ENCODE measurements around the gene AJM1. TPM values are rescaled to one million over a fixed set of nuclear protein-coding genes. Genes with fewer than 3 reads are reported as not detected.

AJM1 gene
- total RNA-seq, 1 experiment from 2014 or later: 5.3 TPM

DNA sequence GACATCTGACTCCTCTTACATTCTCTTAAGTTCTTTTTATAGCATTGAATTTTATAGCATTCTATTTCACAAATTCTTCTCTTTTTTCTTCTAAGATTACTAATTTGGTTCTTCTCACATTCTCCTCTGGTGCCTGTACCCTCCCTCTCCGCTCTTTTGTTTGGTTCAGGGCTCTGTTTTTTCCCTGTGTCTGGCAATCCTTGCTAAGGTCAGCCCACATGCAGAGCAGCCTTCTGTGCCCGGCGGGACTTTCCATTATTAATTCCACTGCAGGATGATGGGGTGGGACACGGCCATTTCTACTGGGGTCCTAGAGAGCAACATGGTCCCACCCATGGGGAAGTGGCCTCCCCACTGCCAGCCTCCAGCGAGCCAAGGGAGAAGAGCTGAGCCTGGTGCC lies 34.2 kb downstream of the AJM1 start:
- Histone ChIP-seq H3K4me2 (no peak overlapping the region), H3K4me1 (replicated peaks; ENCODE audit: insufficient read depth) (peaks cover 10% of the 10 kb centered on the region), H4K20me1 (ENCODE audit: insufficient read depth) (no peaks in the 10 kb centered on the region), H3K79me2 (ENCODE audit: low read depth) (no peaks in the 10 kb centered on the region), H3K27me3 (ENCODE audit: insufficient read depth, low read depth) (no peaks in the 10 kb centered on the region), H3K4me3 (no peak overlapping the region), H3F3A (ENCODE audit: insufficient read depth, low read depth) (peaks cover 8% of the 10 kb centered on the region; the same call in 1 of the 2 replicates), H2AFZ (no peak overlapping the region), H3K9me2 (ENCODE audit: insufficient read depth) (no peaks in the 10 kb centered on the region), H3K9me3 (ENCODE audit: insufficient read depth, low read depth) (peaks cover 10% of the 10 kb centered on the region), H3K36me3 (ENCODE audit: low read depth) (no peaks in the 10 kb centered on the region), H3K27ac (no peak overlapping the region)
- intact Hi-C loops (cut with micrococcal nuclease; ENCODE audit: unreplicated experiment): no loop called here
- DNase-seq: no peak
- CTCF ChIA-PET: no interaction called here
- TF ChIP-seq EZH2 (IDR thresholded peaks at IDR 0.05; ENCODE audit: low read depth) (no peak), CTCF (conservative IDR thresholded peaks at IDR 0.05) (no peak)
- POLR2A ChIA-PET (ENCODE audit: unreplicated experiment): interaction anchor here (0.6 kb wide), 1 partner anchor 11 kb away, joined by 7 read pairs; no protein-coding TSS in a partner anchor
- no TSS peak for BruUV-seq (replicated peaks)

DNA sequence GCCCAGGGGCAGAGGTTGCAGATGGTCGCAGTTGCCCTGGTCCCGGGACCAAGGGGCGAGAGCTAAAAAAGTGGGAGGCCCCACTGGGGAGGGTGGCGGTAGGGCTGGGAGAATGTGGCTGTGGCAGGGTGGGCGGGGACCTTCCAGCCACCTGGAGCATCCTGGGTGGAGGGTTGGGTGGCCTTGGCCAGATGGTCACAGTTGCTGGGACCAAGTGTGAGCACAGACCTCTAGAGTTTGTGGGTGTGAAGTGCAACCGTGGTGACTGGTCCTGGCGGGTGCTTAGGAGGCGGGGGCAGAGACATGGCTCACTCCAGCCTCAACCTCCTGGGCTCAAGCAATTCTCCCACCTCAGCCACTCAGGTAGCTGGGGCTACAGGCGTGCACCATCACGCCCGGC lies 38.4 kb downstream of the AJM1 start:
- Histone ChIP-seq H2AFZ (no peak overlapping the region), H3K4me1 (replicated peaks; ENCODE audit: insufficient read depth) (peaks cover 37% of the 10 kb centered on the region), H4K20me1 (ENCODE audit: insufficient read depth) (no peaks in the 10 kb centered on the region), H3K4me3 (no peak overlapping the region), H3K27ac (no peak overlapping the region), H3F3A (ENCODE audit: insufficient read depth, low read depth) (peaks cover 35% of the 10 kb centered on the region), H3K9me3 (ENCODE audit: insufficient read depth, low read depth) (no peaks in the 10 kb centered on the region), H3K36me3 (ENCODE audit: low read depth) (no peaks in the 10 kb centered on the region), H3K9me2 (ENCODE audit: insufficient read depth) (no peaks in the 10 kb centered on the region), H3K79me2 (ENCODE audit: low read depth) (0 out of 2 replicates have a peak, but pooled peaks cover 6% of the 10 kb centered on the region), H3K4me2 (no peak overlapping the region), H3K27me3 (ENCODE audit: insufficient read depth, low read depth) (no peaks in the 10 kb centered on the region)
- intact Hi-C loops (cut with micrococcal nuclease; ENCODE audit: unreplicated experiment): loop anchor here (5.0 kb wide), 1 partner anchor 62 kb away; the partner anchor contains the start of gene FBXW5
- BruUV-seq (replicated peaks): no TSS peak
- ChIA-PET CTCF (interaction anchor here (0.7 kb wide), 2 partner anchors 52 to 93 kb away, joined by 4 to 9 read pairs; no protein-coding TSS in a partner anchor), POLR2A (ENCODE audit: unreplicated experiment) (no interaction called here)
- TF ChIP-seq CTCF (conservative IDR thresholded peaks at IDR 0.05): no peak
- no peak for TF ChIP-seq EZH2 (IDR thresholded peaks at IDR 0.05; ENCODE audit: low read depth)
- DNase-seq: no peak

DNA sequence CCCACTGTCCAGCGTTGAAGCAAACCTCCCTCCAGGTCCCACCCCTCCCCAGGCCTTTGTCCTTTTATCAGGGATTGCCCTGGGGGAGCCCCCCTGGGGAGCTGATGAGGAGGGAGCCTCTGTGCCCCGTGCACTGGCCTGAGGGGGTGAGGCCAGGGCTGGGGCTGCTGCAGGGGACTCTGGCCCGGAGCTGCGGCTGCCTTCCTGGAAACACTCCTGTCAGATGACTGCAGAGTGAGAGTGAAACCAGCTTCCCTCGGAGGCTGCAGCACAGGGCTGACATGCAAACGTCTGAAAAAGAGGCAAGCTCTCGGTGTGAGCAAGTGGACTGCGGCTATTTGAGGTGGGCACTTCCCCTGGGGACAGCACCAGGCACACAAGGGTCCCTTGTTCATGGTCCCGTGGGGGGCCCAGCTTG lies 39.4 kb downstream of the AJM1 start:
- Histone ChIP-seq H3K4me1 (replicated peaks; ENCODE audit: insufficient read depth) (peaks cover 32% of the 10 kb centered on the region), H3K27ac (peak overlapping the region; percentile 38), H3F3A (ENCODE audit: insufficient read depth, low read depth) (peaks cover 35% of the 10 kb centered on the region), H4K20me1 (ENCODE audit: insufficient read depth) (no peaks in the 10 kb centered on the region), H3K4me2 (peak overlapping the region; percentile 76), H3K79me2 (ENCODE audit: low read depth) (peaks cover 9% of the 10 kb centered on the region), H2AFZ (no peak overlapping the region), H3K36me3 (ENCODE audit: low read depth) (no peaks in the 10 kb centered on the region), H3K4me3 (peak overlapping the region; percentile 44; the same call in 1 of the 2 replicates), H3K9me2 (ENCODE audit: insufficient read depth) (no peaks in the 10 kb centered on the region), H3K27me3 (ENCODE audit: insufficient read depth, low read depth) (no peaks in the 10 kb centered on the region), H3K9me3 (ENCODE audit: insufficient read depth, low read depth) (no peaks in the 10 kb centered on the region)
- DNase-seq: peak; percentile 43 to 44
- TF ChIP-seq CTCF (conservative IDR thresholded peaks at IDR 0.05) (no peak), EZH2 (IDR thresholded peaks at IDR 0.05; ENCODE audit: low read depth) (no peak)
- ChIA-PET POLR2A (ENCODE audit: unreplicated experiment) (interaction anchor here (0.5 to 0.7 kb wide), 5 partner anchors 8 to 357 kb away, joined by 3 to 12 read pairs (median 4); no protein-coding TSS in a partner anchor), CTCF (interaction anchor here (0.7 kb wide), 1 partner anchor 660 kb away, joined by 4 read pairs; no protein-coding TSS in a partner anchor)
- intact Hi-C loops (cut with micrococcal nuclease; ENCODE audit: unreplicated experiment): loop anchor here (1.0 to 5.0 kb wide), 3 partner anchors 15 to 61 kb away; partner anchors contain the start of genes EDF1, FBXW5 and PHPT1
- no TSS peak for BruUV-seq (replicated peaks)

Data from PC-9 (cell line).